Subcutaneous preadipocyte (primary cell): ENCODE data around the gene RREB1. TPM values are rescaled to one million over a fixed set of nuclear protein-coding genes. Genes with fewer than 3 reads are reported as not detected.

Experiments used
- small RNA-seq: library from RNA; depleted of rRNA; stranded (forward); fragments of <200 nt; gene quantifications from one replicate; pipeline ENCODE3, GENCODE V24; 2012
- total RNA-seq: library from RNA; depleted of rRNA; stranded (reverse); fragments of >200 nt; gene quantifications from 2 replicates; pipeline ENCODE4 v1.2.3, GENCODE V29; 2012

RREB1 gene
- 18.7 and 23.7 TPM in 2 replicates for total RNA-seq

GRCh38 chr6:7107578-7108195, at the start of gene RREB1:
TSS of gene RREB1 (plus strand) at chr6:7107961. CDS start at chr6:7181912, 73,951 bp downstream.

Small RNA genes within 50 kb of the gene (small RNA-seq; reads per million reads assigned to genes)
- not detected for gene RF00019

Other genes starting within 250 kb of the RREB1 start
- 74.2 and 120 TPM in 2 replicates for gene SSR1, start 205.2 kb downstream of the RREB1 start, total RNA-seq